ENCODE data around the gene DCP1A. TPM values are rescaled to one million over a fixed set of nuclear protein-coding genes. Genes with fewer than 3 reads are reported as not detected.

DCP1A gene
- total and polyA plus RNA-seq, 9 of the 15 experiments (the other 6 are each of a cell fraction or from before 2014, with no cell fraction given), result 6.6 to 33.7 (median 13.3) TPM

GRCh38 chr3:53253707-53254508, 93.4 kb downstream of the DCP1A start:
- in situ Hi-C loops (cut with MboI), result no loop called here

More at GRCh38 chr3:53253707-53254508, 93.4 kb downstream of the DCP1A start:
- intact Hi-C loops (cut with micrococcal nuclease), result no loop called here
- Histone ChIP-seq H3K4me2 (ENCODE audit: insufficient read depth, low read length) (peak overlapping the region; percentile 89), H3K36me3 (ENCODE audit: control insufficient read depth, insufficient read depth, low read length) (peaks cover 29% of the 10 kb centered on the region), H3K27me3 (ENCODE audit: control insufficient read depth in 2 of 2, insufficient read depth in 2 of 2, low read length in 2 of 2) (no peaks in the 10 kb centered on the region), H3K9me3 (replicated peaks; ENCODE audit: control insufficient read depth, insufficient read depth, low read depth, low read length) (no peaks in the 10 kb centered on the region), H3K4me1 (replicated peaks in 1 of 2; ENCODE audit: control insufficient read depth in 2 of 2, insufficient read depth in 2 of 2, low read length in 2 of 2) (peaks cover 36 to 62% of the 10 kb centered on the region in 2 experiments; a peak in 4 of 5 replicates), H2AFZ (ENCODE audit: low read depth, low read length) (no peak overlapping the region), H3K4me3 (peak overlapping the region; percentile 85), H3K9ac (ENCODE audit: insufficient read depth in 1 of 2, low read depth in 2 of 2, low read length in 2 of 2) (peak overlapping the region; percentile 78 to 97), H4K20me1 (replicated peaks; ENCODE audit: control insufficient read depth, insufficient read depth, low read length) (peaks cover 36% of the 10 kb centered on the region), H3K79me2 (ENCODE audit: control insufficient read depth, insufficient read depth, low read length) (peaks cover 71% of the 10 kb centered on the region), H3K9me1 (ENCODE audit: control insufficient read depth, insufficient read depth, low read length) (peaks cover 2% of the 10 kb centered on the region), H3K27ac (ENCODE audit: extremely low read depth, low read depth, low read length) (peak overlapping the region; percentile 77; the same call in 1 of the 3 replicates)
- ChIA-PET CTCF (ENCODE audit: low intra/inter-chr PET ratio) (no interaction called here), POLR2A (interaction anchor here (0.7 to 1.5 kb wide), 6 partner anchors 10 to 33 kb away, joined by 3 to 4 read pairs (median 3); no protein-coding TSS in a partner anchor)
- TF ChIP-seq PKNOX1 (IDR thresholded peaks at IDR 0.05), result no peak
- peak; percentile 86 for TF ChIP-seq ZNF121 (CRISPR knock-in tag; conservative IDR thresholded peaks at IDR 0.05)
- no peak for TF ChIP-seq HINFP (tag; conservative IDR thresholded peaks at IDR 0.05; ENCODE audit: low read depth)
- peak; percentile 21; the same call in 1 of the 2 replicates for TF ChIP-seq BCOR (IDR thresholded peaks at IDR 0.05)
- no peak for TF ChIP-seq NFXL1 (CRISPR knock-in tag; IDR thresholded peaks at IDR 0.05)
- TF ChIP-seq ATF2 (CRISPR knock-in tag; IDR thresholded peaks at IDR 0.05), result no peak
- no peak for ATAC-seq
- peak; percentile 72 for FAIRE-seq
- 17% methylated on average over 7 of the region's 7 CpGs for WGBS (ENCODE audit: insufficient coverage, low coverage, missing lambda C conversion rate)
- BruUV-seq (replicated peaks), result no TSS peak
- no peak for DNase-seq (ENCODE audit: extremely low read depth in 1 of 4, low spot score in 3 of 4)

Measured in K562 (cell line).